Activated CD4-positive, alpha-beta T cell treated with anti-CD3 and anti-CD28 coated beads, Interleukin-2, amount 10 ng/mL, durations not matched to agents 7 days and 5 days (primary cell): ENCODE data around the gene CEP85. TPM values are rescaled to one million over a fixed set of nuclear protein-coding genes. Genes with fewer than 3 reads are reported as not detected.

ENCODE experiments used
- CTCF ChIA-PET: fragments of 350-600 bp; sonication (Branson Sonifier 250); formaldehyde crosslinking; loops from one replicate; lab custom pipeline; 2021; ENCODE audit warnings: antibody characterized with exemption; lab: Charles Lee
- POLR2A ChIA-PET: fragments of 350-600 bp; sonication (Branson Sonifier 250); formaldehyde crosslinking; loops from one replicate; lab custom pipeline; 2021; ENCODE audit warnings: antibody characterized with exemption; lab: Charles Lee
- DNase-seq: peaks from one replicate; pipeline ENCODE4 v3.0.0-alpha.2; 2020
- H3K27ac Mint-ChIP-seq: one replicate; pipeline ENCODE4 v1.8.0; 2021; ENCODE audit warnings: mild to moderate bottlenecking, moderate library complexity, mixed read lengths
- H3K27me3 Mint-ChIP-seq: one replicate; pipeline ENCODE4 v1.8.0; 2021; ENCODE audit warnings: mixed read lengths
- H3K36me3 Mint-ChIP-seq: one replicate; pipeline ENCODE4 v1.8.0; 2021; ENCODE audit warnings: low read depth, mixed read lengths
- H3K4me1 Mint-ChIP-seq: one replicate; pipeline ENCODE4 v1.8.0; 2021; ENCODE audit warnings: mixed read lengths
- H3K4me3 Mint-ChIP-seq: one replicate; pipeline ENCODE4 v1.8.0; 2021; ENCODE audit warnings: mild to moderate bottlenecking, moderate library complexity, mixed read lengths
- H3K9me3 Mint-ChIP-seq: one replicate; pipeline ENCODE4 v1.8.0; 2021; ENCODE audit warnings: mixed read lengths
- total RNA-seq, 2 experiments: library from RNA; stranded (reverse); gene quantifications; one replicate each; pipeline ENCODE4 v1.2.3, GENCODE V29; 2021

CEP85 gene
- total RNA-seq, 2 experiments from 2014 or later = 46.9 to 49.0 TPM

DNA sequence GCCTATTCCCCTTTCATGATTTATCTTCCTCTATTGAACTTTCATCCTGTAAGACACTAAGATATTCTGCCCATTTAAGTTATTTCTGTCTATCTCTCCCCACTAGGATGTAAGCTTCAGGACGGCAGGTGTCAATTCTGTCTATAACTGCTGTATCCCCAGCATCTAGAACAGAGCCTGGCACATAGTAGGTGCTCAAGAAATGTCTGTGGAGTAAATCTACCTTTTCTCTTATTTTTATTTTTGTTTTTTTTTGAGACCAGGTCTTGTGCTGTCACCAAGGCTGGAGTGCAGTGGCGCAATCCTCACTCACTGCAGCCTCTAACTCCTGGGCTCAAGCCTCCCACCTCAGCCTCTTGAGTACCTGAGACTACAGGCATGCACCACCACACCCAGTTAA lies 89.4 kb downstream of the CEP85 start:
- no peaks in the 10 kb centered on the region for H3K9me3 Mint-ChIP-seq
- CTCF ChIA-PET = interaction anchor here (0.8 to 21.1 kb wide), 5 partner anchors 9 to 93 kb away, joined by 3 to 442 read pairs (median 20); partner anchors contain the start of genes SH3BGRL3 and UBXN11

DNA sequence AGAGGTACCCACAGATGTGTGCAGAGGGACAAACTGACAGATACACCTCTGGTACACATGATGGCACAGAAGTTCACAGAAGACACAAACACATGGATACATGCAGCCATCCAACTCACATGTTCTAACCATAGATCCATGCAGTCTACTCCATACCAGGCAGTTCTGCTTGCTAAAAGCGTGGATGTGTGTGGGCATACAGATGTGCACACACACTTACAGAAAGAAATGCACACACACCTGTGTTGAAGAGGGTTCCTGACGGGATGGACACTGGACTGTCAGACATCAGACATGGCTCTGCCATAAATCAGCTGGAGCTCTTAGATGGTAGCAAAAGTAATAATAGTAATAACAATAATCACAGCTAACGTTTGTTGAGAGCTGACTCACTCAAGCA lies 90.5 kb downstream of the CEP85 start:
- Mint-ChIP-seq H3K27ac (no peak overlapping the region), H3K4me3 (no peak overlapping the region), H3K36me3 (peaks cover 35% of the 10 kb centered on the region), H3K27me3 (no peaks in the 10 kb centered on the region), H3K9me3 (no peaks in the 10 kb centered on the region), H3K4me1 (peaks cover 37% of the 10 kb centered on the region)
- no peak for DNase-seq
- CTCF ChIA-PET = interaction anchor here (21.1 kb wide), 1 partner anchor 40 kb away, joined by 442 read pairs; the partner anchor contains the start of gene SH3BGRL3
- POLR2A ChIA-PET = no interaction called here

More for the DNA sequence above, 89.4 kb downstream of the CEP85 start:
- Mint-ChIP-seq H3K4me3 (no peak overlapping the region), H3K4me1 (peaks cover 37% of the 10 kb centered on the region), H3K36me3 (peaks cover 47% of the 10 kb centered on the region), H3K27ac (peak overlapping the region; percentile 50), H3K27me3 (no peaks in the 10 kb centered on the region)
- POLR2A ChIA-PET = no interaction called here
- DNase-seq = no peak

DNA sequence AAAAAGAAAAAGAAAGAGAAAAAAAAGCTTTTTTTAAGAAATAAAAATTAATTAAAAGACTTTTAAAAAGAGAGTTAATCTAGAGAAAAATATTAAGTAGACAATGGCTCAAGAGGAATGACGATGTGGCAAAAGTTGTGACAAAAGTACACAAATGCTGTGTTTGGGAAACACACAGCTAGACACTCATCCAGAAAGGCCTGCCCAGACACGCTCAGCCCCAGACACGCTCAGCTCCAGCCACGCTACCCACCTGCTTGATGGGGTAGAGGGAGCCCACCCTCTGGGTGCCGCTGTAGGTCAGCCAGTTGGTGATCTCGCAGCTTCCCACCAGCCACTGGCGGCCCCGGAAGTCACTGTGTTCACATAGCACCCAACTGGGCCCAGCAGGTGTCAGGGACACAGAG lies 94.0 kb downstream of the CEP85 start:
- Mint-ChIP-seq H3K4me3 (no peak overlapping the region), H3K4me1 (peaks cover 9% of the 10 kb centered on the region), H3K9me3 (no peaks in the 10 kb centered on the region), H3K27me3 (peaks cover under 1% of the 10 kb centered on the region), H3K36me3 (peaks cover 14% of the 10 kb centered on the region), H3K27ac (no peak overlapping the region)
- ChIA-PET POLR2A (no interaction called here), CTCF (interaction anchor here (0.9 to 21.1 kb wide), 2 partner anchors 44 to 63 kb away, joined by 4 to 442 read pairs; partner anchors contain the start of gene SH3BGRL3)
- DNase-seq = no peak

Other genes starting within 250 kb of the CEP85 start
- gene PAFAH2, start 236.1 kb upstream of the CEP85 start, total RNA-seq = 10 to 100 TPM; 10.1 to 11.9 TPM
- not detected for gene EXTL1, start 212.4 kb upstream of the CEP85 start, total RNA-seq
- not detected for gene SLC30A2, start 188.1 kb upstream of the CEP85 start, total RNA-seq
- gene TRIM63, start 166.6 kb upstream of the CEP85 start, total RNA-seq = under 1 TPM; 0.10 TPM
- gene PDIK1L, start 122.4 kb upstream of the CEP85 start, total RNA-seq = 10 to 100 TPM; 21.0 to 25.8 TPM
- gene FAM110D, start 75.1 kb upstream of the CEP85 start, total RNA-seq = not detected
- not detected for gene C1orf232, start 65.2 kb upstream of the CEP85 start, total RNA-seq
- gene ZNF593, start 64.3 kb upstream of the CEP85 start, total RNA-seq = 10 to 100 TPM; 27.3 to 28.6 TPM
- not detected for gene ZNF593OS, start 62.4 kb upstream of the CEP85 start, total RNA-seq
- gene CNKSR1, start 56.7 kb upstream of the CEP85 start, total RNA-seq = 1 to 10 TPM; 6.4 to 7.5 TPM
- gene CATSPER4, start 43.6 kb upstream of the CEP85 start, total RNA-seq = not detected
- gene SH3BGRL3, start 45.9 kb downstream of the CEP85 start, total RNA-seq = 100 to 1,000 TPM; 606 to 707 TPM
- 10 to 100 TPM; 48.6 to 51.3 TPM for gene UBXN11, start 72.4 kb downstream of the CEP85 start, total RNA-seq
- gene CD52, start 83.8 kb downstream of the CEP85 start, total RNA-seq = 1,000 to 10,000 TPM; 1,663 to 1,924 TPM
- gene CRYBG2, start 119.9 kb downstream of the CEP85 start, total RNA-seq = 1 to 10 TPM; 2.2 to 2.6 TPM
- under 1 TPM in 1 of 2 experiments, not detected in 1; 0.17 TPM for gene ZNF683, start 138.6 kb downstream of the CEP85 start, total RNA-seq
- not detected for gene LIN28A, start 176.6 kb downstream of the CEP85 start, total RNA-seq
- gene DHDDS, start 198.1 kb downstream of the CEP85 start, total RNA-seq = 10 to 100 TPM; 49.1 to 55.3 TPM
- 1,000 to 10,000 TPM; 1,241 to 1,307 TPM for gene HMGN2, start 238.2 kb downstream of the CEP85 start, total RNA-seq